GM12878 (cell line): ENCODE measurements around the gene ETV6. TPM values are rescaled to one million over a fixed set of nuclear protein-coding genes. Genes with fewer than 3 reads are reported as not detected.
A peak's percentile ranks its signal among the peaks of the same experiment; 100 is the strongest.

Experiments
- ATF2 ChIP-seq: IDR thresholded peaks from 2 replicates; pipeline ENCODE4 v1.6.1; 2012; ENCODE audit warnings: low read length, inconsistent platforms
- BACH1 ChIP-seq: fragments of 450-650 bp; IDR thresholded peaks from 2 replicates; pipeline ENCODE4 v1.6.1; 2017; ENCODE audit warnings: mild to moderate bottlenecking, borderline replicate concordance
- BCL11A ChIP-seq: IDR thresholded peaks from 2 replicates; pipeline ENCODE4 v1.6.1; 2011; ENCODE audit warnings: low read depth, low read length
- BMI1 ChIP-seq: fragments of 450-650 bp; IDR thresholded peaks from 2 replicates; pipeline ENCODE4 v1.6.1; 2016; ENCODE audit warnings: mild to moderate bottlenecking, moderate library complexity, borderline replicate concordance
- CBFB ChIP-seq: IDR thresholded peaks from 2 replicates; pipeline ENCODE4 v1.6.1; 2016; ENCODE audit warnings: antibody characterized with exemption, low read depth
- CHD2 ChIP-seq: IDR thresholded peaks from 2 replicates; pipeline ENCODE4 v1.6.1; 2011; ENCODE audit warnings: low read depth, low read length, improper control_type of control experiment, borderline replicate concordance
- HCFC1 ChIP-seq: fragments of 150-350 bp; IDR thresholded peaks from 2 replicates; pipeline ENCODE4 v1.6.1; 2014; ENCODE audit warnings: low read length
- HDAC2 ChIP-seq: fragments of 200-600 bp; sonication (generic); IDR thresholded peaks from 2 replicates; pipeline ENCODE4 v1.6.1; 2017
- MTA3 ChIP-seq: IDR thresholded peaks from 2 replicates; pipeline ENCODE4 v1.6.1; 2012; ENCODE audit warnings: low read length, inconsistent platforms, borderline replicate concordance
- NBN ChIP-seq: fragments of 450-650 bp; IDR thresholded peaks from 2 replicates; pipeline ENCODE4 v1.6.1; 2016
- PAX5 ChIP-seq: IDR thresholded peaks from 2 replicates; pipeline ENCODE4 v1.6.1; 2011; ENCODE audit warnings: low read depth, low read length, borderline replicate concordance
- POLR2AphosphoS5 ChIP-seq: IDR thresholded peaks from 2 replicates; pipeline ENCODE4 v1.6.1; 2011; ENCODE audit warnings: mild to moderate bottlenecking, low read length, inconsistent platforms
- RAD51 ChIP-seq: fragments of 450-650 bp; IDR thresholded peaks from 2 replicates; pipeline ENCODE4 v1.6.1; 2016; ENCODE audit warnings: moderate library complexity, mild to moderate bottlenecking, inconsistent platforms
- RUNX3 ChIP-seq: IDR thresholded peaks from 2 replicates; pipeline ENCODE4 v1.6.1; 2012; ENCODE audit warnings: low read length, inconsistent platforms
- SKIL ChIP-seq: fragments of 450-650 bp; IDR thresholded peaks from 2 replicates; pipeline ENCODE4 v1.6.1; 2017; ENCODE audit warnings: mild to moderate bottlenecking, low read depth, inconsistent platforms; ENCODE audit not compliant: poor library complexity, severe bottlenecking
- SMARCA5 ChIP-seq: fragments of 450-650 bp; IDR thresholded peaks from 2 replicates; pipeline ENCODE4 v1.6.1; 2017; ENCODE audit warnings: mild to moderate bottlenecking
- SMC3 ChIP-seq: IDR thresholded peaks from 2 replicates; pipeline ENCODE4 v1.6.1; 2011; ENCODE audit warnings: low read length, improper control_type of control experiment, borderline replicate concordance
- SP1 ChIP-seq: IDR thresholded peaks from one replicate; pipeline ENCODE4 v1.6.1; 2011; ENCODE audit warnings: low read depth, low read length
- TARDBP ChIP-seq: IDR thresholded peaks from 2 replicates; pipeline ENCODE4 v1.6.1; 2016; ENCODE audit warnings: borderline replicate concordance
- TCF12 ChIP-seq: IDR thresholded peaks from 2 replicates; pipeline ENCODE4 v1.6.1; 2011; ENCODE audit warnings: low read depth, mild to moderate bottlenecking, low read length
- TCF3 ChIP-seq: IDR thresholded peaks from 2 replicates; pipeline ENCODE4 v1.6.1; 2012; ENCODE audit warnings: low read depth, mild to moderate bottlenecking, low read length, borderline replicate concordance; ENCODE audit not compliant: insufficient read depth
- ZBED1 ChIP-seq: IDR thresholded peaks from 2 replicates; pipeline ENCODE4 v1.6.1; 2016; ENCODE audit warnings: borderline replicate concordance
- polyA plus RNA-seq, 11 experiments: library from polyadenylated mRNA; depleted of rRNA in 4 of 11; unstranded in 6 of 11; stranded (reverse) in 5 of 11; fragments of >200 nt; fragmentation: Nextera tagmentation in 4 of 11; fragmentation: Illumina TruSeq in 1 of 11; extraction: Ambion mirVana in 4 of 11; extraction: Trizol in 1 of 11; gene quantifications; 1 replicate in 1 of 11; 2 replicates in 10 of 11; pipeline versions ENCODE4 v1.2.1 to v1.2.3, GENCODE V29; 2011 to 2016; ENCODE audit warnings: inconsistent platforms in 2 of 11, missing spikeins in 2 of 11, low read depth in 1 of 11
- total RNA-seq, 4 experiments: library from RNA; depleted of rRNA in 3 of 4; stranded (reverse); fragments of >200 nt in 3 of 4; fragmentation: Illumina TruSeq in 1 of 4; extraction: Trizol in 1 of 4; gene quantifications; 2 replicates each; pipeline versions ENCODE4 v1.2.1 to v1.2.3, GENCODE V29; 2013 to 2021
- TF ChIP-seq, protein P1 (sequence below): fragments of 450-650 bp; IDR thresholded peaks from 2 replicates; pipeline ENCODE4 v1.6.1; 2017; ENCODE audit warnings: mild to moderate bottlenecking, moderate library complexity
- TF ChIP-seq, protein P2 (sequence below): fragments of 450-650 bp; IDR thresholded peaks from 2 replicates; pipeline ENCODE4 v1.6.1; 2017; ENCODE audit warnings: low read depth, mild to moderate bottlenecking, moderate library complexity

The ETV6 gene
- total and polyA plus RNA-seq, 10 of the 15 experiments (the other 5 are each of a cell fraction or from before 2014, with no cell fraction given) = 6.6 to 74.8 (median 24.6) TPM

- TF ChIP-seq ATF2 (peak; percentile 98), TCF3 (peak; percentile 67; the same call in 1 of the 2 replicates), TARDBP (no peak), RAD51 (peak; percentile 42; the same call in 1 of the 2 replicates), BCL11A (peak; percentile 95), CBFB (peak; percentile 90), SMC3 (no peak; the same call in 1 of the 2 replicates), SP1 (peak; percentile 74), MTA3 (peak; percentile 95; the same call in 1 of the 2 replicates), CHD2 (peak; percentile 70; the same call in 1 of the 2 replicates), TCF12 (peak; percentile 75; the same call in 1 of the 2 replicates), POLR2AphosphoS5 (peak; percentile 79), PAX5 (peak; percentile 91), BACH1 (no peak), NBN (peak; percentile 60; the same call in 1 of the 2 replicates), ZBED1 (peak; percentile 94), SKIL (peak; percentile 96), RUNX3 (peak; percentile 98), HDAC2 (no peak), SMARCA5 (peak; percentile 81), BMI1 (no peak; the same call in 1 of the 2 replicates), HCFC1 (no peak)
- TF ChIP-seq, protein P1, sequence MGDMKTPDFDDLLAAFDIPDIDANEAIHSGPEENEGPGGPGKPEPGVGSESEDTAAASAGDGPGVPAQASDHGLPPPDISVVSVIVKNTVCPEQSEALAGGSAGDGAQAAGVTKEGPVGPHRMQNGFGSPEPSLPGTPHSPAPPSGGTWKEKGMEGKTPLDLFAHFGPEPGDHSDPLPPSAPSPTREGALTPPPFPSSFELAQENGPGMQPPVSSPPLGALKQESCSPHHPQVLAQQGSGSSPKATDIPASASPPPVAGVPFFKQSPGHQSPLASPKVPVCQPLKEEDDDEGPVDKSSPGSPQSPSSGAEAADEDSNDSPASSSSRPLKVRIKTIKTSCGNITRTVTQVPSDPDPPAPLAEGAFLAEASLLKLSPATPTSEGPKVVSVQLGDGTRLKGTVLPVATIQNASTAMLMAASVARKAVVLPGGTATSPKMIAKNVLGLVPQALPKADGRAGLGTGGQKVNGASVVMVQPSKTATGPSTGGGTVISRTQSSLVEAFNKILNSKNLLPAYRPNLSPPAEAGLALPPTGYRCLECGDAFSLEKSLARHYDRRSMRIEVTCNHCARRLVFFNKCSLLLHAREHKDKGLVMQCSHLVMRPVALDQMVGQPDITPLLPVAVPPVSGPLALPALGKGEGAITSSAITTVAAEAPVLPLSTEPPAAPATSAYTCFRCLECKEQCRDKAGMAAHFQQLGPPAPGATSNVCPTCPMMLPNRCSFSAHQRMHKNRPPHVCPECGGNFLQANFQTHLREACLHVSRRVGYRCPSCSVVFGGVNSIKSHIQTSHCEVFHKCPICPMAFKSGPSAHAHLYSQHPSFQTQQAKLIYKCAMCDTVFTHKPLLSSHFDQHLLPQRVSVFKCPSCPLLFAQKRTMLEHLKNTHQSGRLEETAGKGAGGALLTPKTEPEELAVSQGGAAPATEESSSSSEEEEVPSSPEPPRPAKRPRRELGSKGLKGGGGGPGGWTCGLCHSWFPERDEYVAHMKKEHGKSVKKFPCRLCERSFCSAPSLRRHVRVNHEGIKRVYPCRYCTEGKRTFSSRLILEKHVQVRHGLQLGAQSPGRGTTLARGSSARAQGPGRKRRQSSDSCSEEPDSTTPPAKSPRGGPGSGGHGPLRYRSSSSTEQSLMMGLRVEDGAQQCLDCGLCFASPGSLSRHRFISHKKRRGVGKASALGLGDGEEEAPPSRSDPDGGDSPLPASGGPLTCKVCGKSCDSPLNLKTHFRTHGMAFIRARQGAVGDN = peak; percentile 97
- TF ChIP-seq, protein P2, sequence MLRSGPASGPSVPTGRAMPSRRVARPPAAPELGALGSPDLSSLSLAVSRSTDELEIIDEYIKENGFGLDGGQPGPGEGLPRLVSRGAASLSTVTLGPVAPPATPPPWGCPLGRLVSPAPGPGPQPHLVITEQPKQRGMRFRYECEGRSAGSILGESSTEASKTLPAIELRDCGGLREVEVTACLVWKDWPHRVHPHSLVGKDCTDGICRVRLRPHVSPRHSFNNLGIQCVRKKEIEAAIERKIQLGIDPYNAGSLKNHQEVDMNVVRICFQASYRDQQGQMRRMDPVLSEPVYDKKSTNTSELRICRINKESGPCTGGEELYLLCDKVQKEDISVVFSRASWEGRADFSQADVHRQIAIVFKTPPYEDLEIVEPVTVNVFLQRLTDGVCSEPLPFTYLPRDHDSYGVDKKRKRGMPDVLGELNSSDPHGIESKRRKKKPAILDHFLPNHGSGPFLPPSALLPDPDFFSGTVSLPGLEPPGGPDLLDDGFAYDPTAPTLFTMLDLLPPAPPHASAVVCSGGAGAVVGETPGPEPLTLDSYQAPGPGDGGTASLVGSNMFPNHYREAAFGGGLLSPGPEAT = peak; percentile 97
Measured at GRCh38 chr12:11746024-11746771, 96.7 kb downstream of the ETV6 start (continued).
